ENCODE data around the gene FILIP1L. TPM values are rescaled to one million over a fixed set of nuclear protein-coding genes. Genes with fewer than 3 reads are reported as not detected.
A peak's percentile ranks its signal among the peaks of the same experiment; 100 is the strongest.

The FILIP1L gene
- total and polyA plus RNA-seq, 2 of the 4 experiments (the other 2 are of a cell fraction): 11.5 to 19.9 TPM

GRCh38 chr3:99873269-99874102, 240.8 kb downstream of the FILIP1L start (continued):
- TF ChIP-seq SMC3 (IDR thresholded peaks at IDR 0.05; ENCODE audit: low read depth, low read length) (no peak), MXI1 (IDR thresholded peaks at IDR 0.05; ENCODE audit: borderline replicate concordance, low read depth, low read length) (no peak)

- Histone ChIP-seq H2BK120ac (ENCODE audit: low read depth, low read length) (peak overlapping the region; percentile 5; the same call in 1 of the 2 replicates), H2AK9ac (replicated peaks; ENCODE audit: low read depth, low read length, poor library complexity) (no peak overlapping the region), H3K14ac (replicated peaks; ENCODE audit: low read depth, low read length) (0 out of 2 replicates have a peak overlapping the region, but pooled peaks have one; percentile 12), H3K23ac (ENCODE audit: low read depth, low read length) (peak overlapping the region; percentile 57; the same call in 1 of the 2 replicates), H4K91ac (ENCODE audit: insufficient read depth, low read depth, low read length) (no peak overlapping the region), H4K5ac (ENCODE audit: low read depth, low read length) (peak overlapping the region; percentile 30; the same call in 1 of the 2 replicates), H3K36me3 (ENCODE audit: control insufficient read depth, insufficient read depth, low read length) (peaks cover 16% of the 10 kb centered on the region), H3K9ac (ENCODE audit: low read depth, low read length) (peak overlapping the region; percentile 50), H3K79me1 (ENCODE audit: low read depth in 1 of 2, low read length in 2 of 2) (peaks cover 9 to 53% of the 10 kb centered on the region in 2 experiments), H2BK15ac (ENCODE audit: low read depth, low read length) (0 out of 3 replicates have a peak overlapping the region, but pooled peaks have one; percentile 11), H3K4ac (ENCODE audit: low read depth, low read length) (no peak overlapping the region; the same call in 1 of the 2 replicates), H4K8ac (ENCODE audit: low read depth in 2 of 2, low read length in 2 of 2) (no peak overlapping the region), H2AFZ (replicated peaks; ENCODE audit: low read length, poor library complexity) (no peak overlapping the region), H2BK5ac (ENCODE audit: low read depth, low read length, poor library complexity, severe bottlenecking) (peak overlapping the region; percentile 73), H2BK20ac (ENCODE audit: low read depth, low read length) (no peak overlapping the region), H2AK5ac (ENCODE audit: low read depth, low read length) (no peak overlapping the region), H3K4me3 (ENCODE audit: insufficient read depth, low read depth, low read length) (peak overlapping the region; percentile 16; the same call in 1 of the 2 replicates), H3K4me1 (ENCODE audit: control insufficient read depth, insufficient read depth, low read length) (peaks cover 15% of the 10 kb centered on the region), H4K20me1 (ENCODE audit: insufficient read depth, low read length) (peaks cover 54% of the 10 kb centered on the region), H3K27ac (ENCODE audit: insufficient read depth, low read length) (peak overlapping the region; percentile 30; the same call in 1 of the 2 replicates), H3K4me2 (ENCODE audit: low read depth, low read length) (peak overlapping the region; percentile 96), H3K56ac (ENCODE audit: extremely low read depth, insufficient read depth, low read length) (no peak overlapping the region), H3K9me1 (ENCODE audit: insufficient read depth, low read length) (peaks cover 20% of the 10 kb centered on the region), H3K9me3 (ENCODE audit: control insufficient read depth, insufficient read depth, low read length) (no peaks in the 10 kb centered on the region), H3K18ac (ENCODE audit: low read depth, low read length) (peak overlapping the region; percentile 52; the same call in 1 of the 2 replicates), H3K27me3 (ENCODE audit: control insufficient read depth, insufficient read depth, low read length) (no peaks in the 10 kb centered on the region)
- intact Hi-C loops (cut with micrococcal nuclease) (loop anchor here (2.0 to 5.0 kb wide), 2 partner anchors 134 to 194 kb away; no protein-coding TSS in a partner anchor), in situ Hi-C loops (cut with MboI; ENCODE audit: low sequenced_read_pairs) (loop anchor here (25.0 kb wide), 1 partner anchor 189 kb away; no protein-coding TSS in a partner anchor), dilution Hi-C loops (cut with HindIII; ENCODE audit: low sequenced_read_pairs, unreplicated experiment) (no loop called here)
- DNase-seq: no peak
- no peak for ATAC-seq (ENCODE audit: low read depth)
- TF ChIP-seq SMC3 (IDR thresholded peaks at IDR 0.05; ENCODE audit: low read depth, low read length) (no peak), MAFK (IDR thresholded peaks at IDR 0.05; ENCODE audit: low read depth, low read length) (no peak), NFE2L2 (IDR thresholded peaks at IDR 0.05; ENCODE audit: low read depth, low read length) (no peak), POLR2A (IDR thresholded peaks at IDR 0.05; ENCODE audit: low read depth, low read length) (no peak), ELK1 (IDR thresholded peaks at IDR 0.05; ENCODE audit: borderline replicate concordance, low read depth, low read length) (no peak), MXI1 (IDR thresholded peaks at IDR 0.05; ENCODE audit: borderline replicate concordance, low read depth, low read length) (no peak), RCOR1 (IDR thresholded peaks at IDR 0.05; ENCODE audit: insufficient replicate concordance, low read length) (no peak), CEBPB (IDR thresholded peaks at IDR 0.05; ENCODE audit: low read depth, low read length) (no peak), RFX5 (IDR thresholded peaks at IDR 0.05; ENCODE audit: low read depth, low read length) (no peak)
- POLR2A ChIA-PET (ENCODE audit: unreplicated experiment): interaction anchor here (1.2 to 1.3 kb wide), 2 partner anchors 160 to 191 kb away, joined by 4 to 5 read pairs; no protein-coding TSS in a partner anchor
- BruUV-seq (replicated peaks): no TSS peak
- CTCF ChIA-PET: interaction anchor here (0.6 to 0.7 kb wide), 2 partner anchors 78 to 245 kb away, joined by 4 to 5 read pairs; no protein-coding TSS in a partner anchor
Measured at GRCh38 chr3:99872923-99873254, 241.4 kb downstream of the FILIP1L start.

Measured in IMR-90 (cell line).